ENCODE measurements around the gene LHX2. TPM values are rescaled to one million over a fixed set of nuclear protein-coding genes. Genes with fewer than 3 reads are reported as not detected.
"Not testable (repeated sequence)": the region's sequence is repeated elsewhere in the genome, so short reads cannot be mapped to it uniquely, and the experiment has no call there.

LHX2 gene
- total RNA-seq, 1 donor from 2014 or later = not detected

- TF ChIP-seq CTCF (IDR thresholded peaks at IDR 0.05) = no peak
- DNase-seq (ENCODE audit: extremely low spot score, unreplicated experiment) = no peak
- Mint-ChIP-seq H3K9me3 (ENCODE audit: unreplicated experiment) (no peaks in the 10 kb centered on the region), H3K4me3 (ENCODE audit: unreplicated experiment) (no peak overlapping the region), H3K27me3 (ENCODE audit: unreplicated experiment) (peaks cover 15% of the 10 kb centered on the region), H3K36me3 (ENCODE audit: unreplicated experiment) (no peaks in the 10 kb centered on the region), H3K27ac (ENCODE audit: unreplicated experiment) (no peak overlapping the region), H3K4me1 (ENCODE audit: unreplicated experiment) (no peaks in the 10 kb centered on the region)
Observed at GRCh38 chr9:123973590-123974223, 37.9 kb upstream of the LHX2 start.

GRCh38 chr9:123974471-123974870 is 37.1 kb upstream of the LHX2 start:
- Mint-ChIP-seq H3K27me3 (ENCODE audit: unreplicated experiment) (peaks cover 22% of the 10 kb centered on the region), H3K4me1 (ENCODE audit: unreplicated experiment) (no peaks in the 10 kb centered on the region), H3K4me3 (ENCODE audit: unreplicated experiment) (no peak overlapping the region), H3K9me3 (ENCODE audit: unreplicated experiment) (no peaks in the 10 kb centered on the region), H3K36me3 (ENCODE audit: unreplicated experiment) (no peaks in the 10 kb centered on the region), H3K27ac (ENCODE audit: unreplicated experiment) (no peak overlapping the region)
- no peak for DNase-seq (ENCODE audit: extremely low spot score, unreplicated experiment)
- no peak for TF ChIP-seq CTCF (IDR thresholded peaks at IDR 0.05)

- no peaks in the 10 kb centered on the region for H3K4me1 Mint-ChIP-seq (ENCODE audit: unreplicated experiment)
- no peak for TF ChIP-seq CTCF (IDR thresholded peaks at IDR 0.05)
- H3K9me3 Mint-ChIP-seq (ENCODE audit: unreplicated experiment) = no peaks in the 10 kb centered on the region
- no peaks in the 10 kb centered on the region for H3K36me3 Mint-ChIP-seq (ENCODE audit: unreplicated experiment)
- no peak for DNase-seq (ENCODE audit: extremely low spot score, unreplicated experiment)
- H3K4me3 Mint-ChIP-seq (ENCODE audit: unreplicated experiment) = no peak overlapping the region
- peaks cover 28% of the 10 kb centered on the region for H3K27me3 Mint-ChIP-seq (ENCODE audit: unreplicated experiment)
- no peak overlapping the region for H3K27ac Mint-ChIP-seq (ENCODE audit: unreplicated experiment)
Observed at GRCh38 chr9:123975871-123976270, 35.7 kb upstream of the LHX2 start.

GRCh38 chr9:123976579-123976978 is 35.0 kb upstream of the LHX2 start:
- not testable (repeated sequence) for H3K9me3 Mint-ChIP-seq (ENCODE audit: unreplicated experiment); H3K27ac Mint-ChIP-seq (ENCODE audit: unreplicated experiment); H3K36me3 Mint-ChIP-seq (ENCODE audit: unreplicated experiment); H3K4me3 Mint-ChIP-seq (ENCODE audit: unreplicated experiment); DNase-seq (ENCODE audit: extremely low spot score, unreplicated experiment); H3K4me1 Mint-ChIP-seq (ENCODE audit: unreplicated experiment)
- peaks cover 35% of the 10 kb centered on the region for H3K27me3 Mint-ChIP-seq (ENCODE audit: unreplicated experiment)

- H3K4me1 Mint-ChIP-seq (ENCODE audit: unreplicated experiment) = no peaks in the 10 kb centered on the region
- H3K36me3 Mint-ChIP-seq (ENCODE audit: unreplicated experiment) = no peaks in the 10 kb centered on the region
- peaks cover 49% of the 10 kb centered on the region for H3K27me3 Mint-ChIP-seq (ENCODE audit: unreplicated experiment)
- no peak for DNase-seq (ENCODE audit: extremely low spot score, unreplicated experiment)
- no peak overlapping the region for H3K4me3 Mint-ChIP-seq (ENCODE audit: unreplicated experiment)
- no peaks in the 10 kb centered on the region for H3K9me3 Mint-ChIP-seq (ENCODE audit: unreplicated experiment)
- TF ChIP-seq CTCF (IDR thresholded peaks at IDR 0.05) = no peak
- no peak overlapping the region for H3K27ac Mint-ChIP-seq (ENCODE audit: unreplicated experiment)
Observed at GRCh38 chr9:123978981-123979380, 32.6 kb upstream of the LHX2 start.

GRCh38 chr9:123982535-123982934 is 29.0 kb upstream of the LHX2 start:
- TF ChIP-seq CTCF (IDR thresholded peaks at IDR 0.05) = no peak
- Mint-ChIP-seq H3K4me1 (ENCODE audit: unreplicated experiment) (no peaks in the 10 kb centered on the region), H3K27ac (ENCODE audit: unreplicated experiment) (no peak overlapping the region), H3K36me3 (ENCODE audit: unreplicated experiment) (no peaks in the 10 kb centered on the region), H3K27me3 (ENCODE audit: unreplicated experiment) (peaks cover 71% of the 10 kb centered on the region), H3K9me3 (ENCODE audit: unreplicated experiment) (no peaks in the 10 kb centered on the region), H3K4me3 (ENCODE audit: unreplicated experiment) (no peak overlapping the region)
- DNase-seq (ENCODE audit: extremely low spot score, unreplicated experiment) = no peak

Measured in osteocyte (in vitro differentiated cells).